ENCODE measurements around the gene B4GALT2.

Gene B4GALT2

GRCh38 chr1:43946236-43947060 is 32.6 kb upstream of the B4GALT2 start, which contains the start of gene IPO13:
IPO13 (plus strand) TSS chr1:43946950; CDS start chr1:43947601, 651 bp downstream.
- peak; percentile 88 for DNase-seq (ENCODE audit: low read depth)

- DNase-seq (ENCODE audit: low read depth): no peak
Measured at GRCh38 chr1:43947061-43947873, 31.7 kb upstream of the B4GALT2 start.

DNA sequence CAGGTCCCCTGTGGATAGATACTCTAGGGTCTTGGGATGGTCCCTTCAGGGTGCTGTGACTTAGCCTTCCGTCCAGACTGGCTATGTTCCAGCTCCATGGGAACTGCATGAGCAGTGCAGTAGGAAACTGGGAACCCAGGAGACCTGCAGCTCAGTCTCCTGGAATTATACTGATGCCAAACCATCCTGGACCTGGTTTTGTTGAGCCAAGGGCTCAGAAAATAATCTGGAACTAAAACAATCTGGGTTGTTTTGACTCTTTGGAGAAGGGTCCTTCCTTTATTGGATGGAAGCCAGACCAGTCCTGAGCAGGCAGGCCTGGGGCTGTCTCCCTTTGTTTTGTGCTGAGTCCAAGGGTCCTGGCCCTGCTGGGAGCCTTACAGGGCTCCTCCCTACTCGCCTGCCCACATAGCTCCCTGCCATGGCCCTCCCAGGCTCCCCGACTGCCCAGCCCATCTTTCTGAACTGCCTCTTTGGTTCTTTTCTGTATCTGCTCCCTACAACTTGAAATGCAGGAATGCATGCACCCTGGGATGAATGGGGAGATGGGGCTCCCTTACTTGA is 31.1 kb upstream of the B4GALT2 start:
- no peak for DNase-seq (ENCODE audit: low read depth)

GRCh38 chr1:43949678-43950077 is 29.3 kb upstream of the B4GALT2 start:
- no peak for DNase-seq (ENCODE audit: low read depth)

DNA sequence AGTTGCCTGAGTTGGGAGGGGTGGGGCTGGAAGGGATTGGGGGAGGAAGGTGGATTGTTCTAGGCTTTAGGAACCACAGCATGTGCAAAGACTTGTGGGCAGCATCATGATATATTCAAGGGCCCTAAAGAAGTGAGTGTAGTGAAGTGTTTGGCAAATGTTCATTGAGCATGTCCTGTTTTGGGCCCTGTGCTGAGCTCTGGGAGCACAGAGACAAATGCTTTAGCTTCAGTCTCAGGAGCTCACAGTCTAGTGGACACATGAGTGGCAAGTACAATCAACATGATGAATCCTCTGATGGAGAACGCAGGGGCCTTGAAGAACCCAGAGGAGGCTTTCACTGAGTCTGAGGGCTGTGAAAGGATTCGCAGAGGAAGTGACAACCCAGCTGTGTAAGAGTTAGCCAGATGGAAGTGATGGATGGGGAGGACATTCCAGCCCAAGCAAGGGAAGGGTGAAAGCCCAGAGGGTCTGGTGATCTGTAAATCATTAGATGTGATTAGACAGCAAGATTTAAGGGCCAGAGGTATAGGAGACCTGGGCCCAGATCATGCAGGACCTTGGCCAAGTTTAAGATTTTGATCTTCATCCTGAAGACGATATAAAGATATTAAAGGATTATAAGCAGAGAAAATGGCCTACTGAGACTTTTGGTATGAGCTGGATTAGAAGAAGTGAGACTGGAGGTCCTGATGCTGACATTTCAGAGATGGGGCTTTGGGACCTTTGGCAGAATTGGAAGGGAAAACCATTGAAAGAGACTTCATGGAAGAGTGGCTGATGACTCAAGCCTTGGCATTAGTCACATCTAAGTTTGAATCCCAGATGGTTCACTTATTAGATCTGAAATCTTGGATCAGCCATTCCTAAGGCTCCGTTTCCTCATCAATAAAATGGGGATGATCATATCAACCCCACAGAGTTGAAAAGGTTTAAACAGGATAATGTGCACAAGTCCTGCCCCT is 27.7 kb upstream of the B4GALT2 start:
- no peak for DNase-seq (ENCODE audit: low read depth)

- no peak for DNase-seq (ENCODE audit: low read depth)
Measured at GRCh38 chr1:43952731-43953346, 26.2 kb upstream of the B4GALT2 start.

- DNase-seq (ENCODE audit: low read depth): no peak
Measured at GRCh38 chr1:43953361-43953760, 25.6 kb upstream of the B4GALT2 start.

DNA sequence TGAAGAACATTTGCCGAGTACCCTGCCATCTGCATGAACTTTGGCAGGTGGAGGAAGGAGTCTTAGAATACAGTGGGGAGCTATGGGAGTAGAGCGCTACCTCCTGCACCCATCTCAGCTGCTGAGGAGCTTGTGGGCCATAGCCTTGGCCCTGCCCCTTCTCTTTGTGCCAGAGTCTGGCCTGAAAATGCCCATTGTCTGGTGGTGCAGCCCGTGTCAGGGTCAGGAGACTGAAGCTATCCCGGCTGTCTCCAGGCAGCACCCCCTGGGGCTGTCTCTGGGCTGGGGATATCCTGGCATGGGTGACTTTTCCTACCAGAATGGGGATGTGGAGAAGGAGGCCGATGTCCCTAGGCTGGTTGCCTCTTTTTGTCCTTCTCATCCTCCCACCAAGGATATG is 25.0 kb upstream of the B4GALT2 start:
- DNase-seq (ENCODE audit: low read depth): no peak

GRCh38 chr1:43956234-43956633 is 22.8 kb upstream of the B4GALT2 start:
- DNase-seq (ENCODE audit: low read depth): no peak

GRCh38 chr1:43957407-43958040 is 21.5 kb upstream of the B4GALT2 start:
- no peak for DNase-seq (ENCODE audit: low read depth)

DNA sequence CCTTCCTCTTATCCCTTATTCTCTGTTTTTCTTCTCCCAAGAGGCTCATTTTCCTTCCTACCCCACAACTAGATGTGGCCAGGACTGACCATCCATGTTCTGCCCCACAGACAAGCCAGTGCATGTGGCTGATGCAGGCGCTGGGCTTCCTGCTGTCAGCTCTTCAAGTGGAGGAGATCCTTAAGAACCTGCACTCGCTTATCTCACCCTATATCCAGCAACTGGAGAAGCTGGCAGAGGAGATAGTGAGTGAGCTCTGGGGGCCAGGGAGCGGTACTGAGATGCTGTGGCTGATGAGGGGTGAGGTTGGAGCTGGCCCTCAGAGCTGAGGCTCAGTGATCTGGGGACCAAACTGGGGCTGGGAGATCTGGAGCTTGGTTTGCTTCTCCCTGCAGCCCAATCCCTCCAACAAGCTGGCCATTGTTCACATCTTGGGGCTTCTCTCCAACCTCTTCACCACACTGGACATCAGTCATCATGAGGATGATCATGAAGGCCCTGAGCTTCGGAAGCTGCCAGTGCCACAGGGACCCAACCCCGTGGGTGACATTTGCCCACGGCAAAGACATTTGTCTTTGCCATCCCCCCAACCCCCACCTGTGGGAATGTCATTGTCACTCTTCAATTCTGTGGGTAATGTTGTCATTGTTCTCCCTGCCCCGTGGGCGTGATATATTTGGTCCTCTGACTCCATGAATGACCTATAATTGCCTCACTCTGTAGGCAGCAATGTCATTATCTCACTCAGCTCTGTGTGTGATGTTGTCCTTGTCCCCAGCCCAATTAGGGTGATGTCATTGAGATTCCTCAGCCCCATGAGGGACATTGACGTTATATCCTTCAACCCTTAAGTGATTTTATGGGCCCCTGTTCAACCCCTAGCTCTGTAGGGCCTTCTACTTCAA is 20.4 kb upstream of the B4GALT2 start:
- no peak for DNase-seq (ENCODE audit: low read depth)

DNA sequence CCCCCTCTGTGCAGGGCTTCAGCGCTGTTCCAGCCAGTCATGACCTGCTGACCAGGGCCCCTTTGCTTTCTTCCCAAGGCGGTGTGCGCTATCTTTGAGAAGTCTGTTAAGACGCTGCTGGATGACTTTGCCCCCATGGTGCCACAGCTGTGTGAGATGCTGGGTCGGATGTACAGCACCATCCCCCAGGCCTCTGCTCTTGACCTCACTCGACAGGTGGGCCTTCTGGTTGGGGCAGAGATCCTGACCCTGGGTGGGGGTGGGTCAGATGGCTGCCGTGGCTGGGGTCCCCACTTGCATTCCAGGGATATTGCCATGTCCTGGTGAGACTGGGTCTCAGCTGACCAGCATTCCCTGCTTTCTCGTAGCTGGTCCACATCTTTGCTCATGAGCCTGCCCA is 18.2 kb upstream of the B4GALT2 start:
- no peak for DNase-seq (ENCODE audit: low read depth)

- no peak for DNase-seq (ENCODE audit: low read depth)
Measured at GRCh38 chr1:43961692-43962091, 17.3 kb upstream of the B4GALT2 start.

DNA sequence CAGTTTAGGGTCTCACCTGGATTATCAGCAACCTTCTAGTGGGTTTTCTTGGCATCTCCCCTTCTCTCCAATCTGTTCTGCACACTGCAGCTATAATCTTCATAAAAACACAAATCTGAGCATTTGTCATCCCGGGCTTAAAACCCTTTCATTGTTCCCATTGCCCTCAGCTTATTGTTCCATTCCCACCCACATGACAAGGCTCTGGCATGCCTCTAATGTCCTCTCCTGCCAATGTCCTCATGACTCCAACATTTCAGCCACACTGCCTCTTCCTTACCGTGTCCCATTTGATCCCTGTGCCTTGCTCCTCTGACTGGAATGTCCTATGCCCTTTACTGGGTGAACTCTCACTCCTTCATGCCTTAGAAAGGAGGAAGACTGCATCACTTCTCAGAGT is 16.7 kb upstream of the B4GALT2 start:
- no peak for DNase-seq (ENCODE audit: low read depth)

DNA sequence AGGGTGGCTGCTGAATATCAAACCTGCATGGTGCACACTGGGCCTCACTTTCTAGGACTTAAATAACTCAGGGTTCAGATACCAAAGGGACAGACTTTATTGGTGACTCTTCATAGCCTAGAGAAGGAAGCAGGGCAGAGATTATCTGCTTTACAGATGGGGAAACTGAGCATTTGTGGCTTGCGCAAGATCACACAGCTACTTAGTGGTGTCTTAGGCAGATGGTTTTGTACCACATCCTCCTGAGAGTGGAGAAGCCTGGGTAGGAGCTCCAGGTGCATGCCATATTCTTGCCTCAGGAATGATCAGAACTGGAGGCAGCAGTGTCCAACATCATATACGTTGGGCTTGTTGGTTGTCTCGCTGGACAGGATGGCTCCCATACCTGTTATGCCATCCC is 16.0 kb upstream of the B4GALT2 start:
- DNase-seq (ENCODE audit: low read depth): no peak

DNA sequence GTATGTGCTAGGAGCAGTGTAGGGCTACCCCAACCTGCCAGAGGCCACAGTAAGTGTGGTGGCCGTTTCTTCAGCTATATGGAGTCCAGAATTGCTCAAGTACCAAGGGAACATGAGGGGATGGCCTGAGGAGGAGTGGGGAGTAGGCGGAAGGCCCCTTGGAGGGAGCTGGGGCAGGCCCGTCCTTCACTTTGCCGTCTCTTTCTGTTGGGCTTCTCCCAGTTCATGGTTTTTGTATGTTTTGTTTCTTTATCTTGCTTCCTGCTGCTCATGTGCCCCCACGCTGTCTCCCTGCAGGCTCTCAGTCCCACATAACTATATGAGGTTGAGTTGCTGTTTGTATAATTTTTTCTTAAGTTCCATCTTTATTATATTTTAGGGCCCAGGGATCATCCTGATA is 15.1 kb upstream of the B4GALT2 start:
- no peak for DNase-seq (ENCODE audit: low read depth)

GRCh38 chr1:43965316-43965715 is 13.7 kb upstream of the B4GALT2 start:
- DNase-seq (ENCODE audit: low read depth): no peak

DNA sequence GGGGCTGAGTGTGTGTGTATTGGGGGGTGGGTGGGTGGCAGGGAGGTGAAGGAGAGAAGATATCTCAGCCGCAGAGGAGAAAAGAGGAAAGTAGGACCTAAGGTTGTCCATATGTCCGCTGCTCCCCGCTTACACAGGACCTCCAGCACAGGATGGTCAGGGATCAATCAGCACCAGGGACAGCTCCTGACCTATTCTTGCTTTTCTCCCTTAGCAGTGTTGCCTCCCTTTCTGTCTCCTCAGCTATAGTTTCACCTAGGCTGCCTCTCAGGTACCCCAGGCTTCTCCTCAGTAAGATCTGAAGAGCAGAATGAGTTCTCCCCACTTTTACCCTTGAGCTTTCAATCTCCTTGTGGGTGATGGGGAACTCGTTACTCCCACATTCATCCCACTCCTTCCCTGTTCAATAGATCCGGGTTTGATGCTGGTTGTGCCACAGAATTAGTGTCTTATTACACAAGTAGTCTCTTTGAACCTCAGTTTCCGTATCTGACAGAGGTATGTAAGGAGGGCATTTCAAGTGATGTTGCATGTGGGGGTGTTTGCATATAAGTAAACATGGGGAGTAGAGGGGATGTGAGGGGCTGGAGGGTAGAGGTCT is 10.6 kb upstream of the B4GALT2 start:
- no peak for DNase-seq (ENCODE audit: low read depth)

DNA sequence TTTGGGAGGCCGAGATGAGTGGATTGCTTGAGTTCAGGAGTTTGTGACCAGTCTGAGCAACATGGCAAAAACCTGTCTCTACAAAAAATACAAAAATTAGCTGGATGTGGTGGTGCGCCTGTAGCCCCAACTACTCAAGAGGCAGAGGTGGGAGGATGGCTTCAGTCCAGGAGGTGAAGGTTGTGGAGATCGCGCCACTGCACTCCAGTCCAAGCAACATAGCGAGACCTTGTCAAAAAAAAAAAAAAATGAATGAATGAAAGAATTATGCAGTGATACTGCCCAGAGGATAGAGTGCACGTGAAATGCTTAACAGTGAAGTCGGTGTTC is 9.6 kb upstream of the B4GALT2 start:
- no peak for DNase-seq (ENCODE audit: low read depth)

All from stimulated activated CD8-positive, alpha-beta memory T cell treated with anti-CD3 and anti-CD28 coated beads, Interleukin-15, amount 100 ng/mL, for 1 hour (primary cell).